H1 (cell line): ENCODE measurements around the gene TSC1. TPM values are rescaled to one million over a fixed set of nuclear protein-coding genes. Genes with fewer than 3 reads are reported as not detected.

Experiments
- CTCF ChIA-PET: fragments of 300-600 bp; sonication (Branson Sonifier 250); formaldehyde crosslinking; loops from one replicate; lab custom pipeline; 2021; ENCODE audit not compliant: partially characterized antibody; lab: Charles Lee
- POLR2A ChIA-PET: fragments of 300-600 bp; sonication (Branson Sonifier 250); formaldehyde crosslinking; loops from one replicate; lab custom pipeline; 2021; ENCODE audit warnings: inconsistent platforms; ENCODE audit not compliant: partially characterized antibody; lab: Charles Lee
- DNase-seq, 2 experiments: peaks; one replicate each; pipeline versions ENCODE4 v3.0.0 to v3.0.0-alpha.2; 2010 to 2022; ENCODE audit warnings: low spot score in 2 of 2, low read depth in 1 of 2, mixed read lengths in 1 of 2
- FAIRE-seq: peaks from 2 replicates; lab custom pipeline; 2011; peaks lifted over from hg19 to GRCh38; lab: Jason Lieb, UNC
- H2AFZ ChIP-seq: 2 replicates; pipeline ENCODE4 v1.8.1; 2012; ENCODE audit warnings: low read length, inconsistent platforms
- H2AK5ac ChIP-seq: 2 replicates; pipeline ENCODE4 v1.6.1; 2013; ENCODE audit warnings: low read depth, low read length
- H2BK120ac ChIP-seq: replicated peaks from 2 replicates; pipeline ENCODE3; 2013; ENCODE audit warnings: low read depth, low read length, inconsistent platforms
- H2BK12ac ChIP-seq: 2 replicates; pipeline ENCODE4 v1.6.1; 2013; ENCODE audit warnings: low read depth, low read length
- H2BK15ac ChIP-seq: 2 replicates; pipeline ENCODE4 v1.6.1; 2013; ENCODE audit warnings: low read length
- H2BK20ac ChIP-seq: 2 replicates; pipeline ENCODE4 v1.6.1; 2013; ENCODE audit warnings: low read length
- H2BK5ac ChIP-seq: 2 replicates; pipeline ENCODE4 v1.6.1; 2013; ENCODE audit warnings: low read depth, low read length
- H3K14ac ChIP-seq: 2 replicates; pipeline ENCODE4 v1.6.1; 2013; ENCODE audit warnings: inconsistent platforms; ENCODE audit not compliant: insufficient read length
- H3K18ac ChIP-seq: 2 replicates; pipeline ENCODE4 v1.6.1; 2013; ENCODE audit warnings: low read length; ENCODE audit errors: extremely low read depth
- H3K23ac ChIP-seq: 2 replicates; pipeline ENCODE4 v1.6.1; 2013; ENCODE audit warnings: inconsistent platforms; ENCODE audit not compliant: insufficient read length
- H3K23me2 ChIP-seq: 2 replicates; pipeline ENCODE4 v1.6.1; 2013; ENCODE audit warnings: low read depth, low read length
- H3K27ac ChIP-seq: 2 replicates; pipeline ENCODE4 v1.6.1; 2011; ENCODE audit warnings: low read depth, low read length, inconsistent platforms
- H3K27me3 ChIP-seq, 4 experiments: replicated peaks in 1 of 4; 1 replicate in 1 of 4; 2 replicates in 3 of 4; pipeline versions ENCODE4 v1.6.1 to v1.8.1; 2011 to 2013; ENCODE audit warnings: low read length in 3 of 4, mild to moderate bottlenecking in 3 of 4, inconsistent platforms in 2 of 4, mixed read lengths in 2 of 4, moderate library complexity in 1 of 4; ENCODE audit not compliant: control insufficient read depth in 3 of 4, insufficient read depth in 3 of 4; ENCODE audit errors: extremely low read depth in 1 of 4
- H3K36me3 ChIP-seq, 4 experiments: 2 replicates each; pipeline versions ENCODE4 v1.6.1 to v1.8.1; 2011 to 2013; ENCODE audit warnings: mild to moderate bottlenecking in 4 of 4, low read length in 3 of 4, moderate library complexity in 2 of 4, control low read depth in 1 of 4, inconsistent platforms in 1 of 4; ENCODE audit not compliant: insufficient read depth in 4 of 4, control insufficient read depth in 2 of 4
- H3K4ac ChIP-seq: replicated peaks from 2 replicates; pipeline ENCODE3; 2013; ENCODE audit warnings: low read length, low read depth, mixed read lengths, inconsistent platforms; ENCODE audit not compliant: insufficient read length
- H3K4me1 ChIP-seq, 4 experiments: replicated peaks in 1 of 4; 1 replicate in 1 of 4; 2 replicates in 3 of 4; pipeline versions ENCODE4 v1.6.1 to v1.8.1; 2011 to 2013; ENCODE audit warnings: low read length in 3 of 4, inconsistent platforms in 2 of 4, mixed read lengths in 1 of 4; ENCODE audit not compliant: insufficient read depth in 4 of 4, control insufficient read depth in 3 of 4
- H3K4me2 ChIP-seq, 2 experiments: 2 replicates each; pipeline versions ENCODE4 v1.6.1 to v1.8.1; 2011 to 2013; ENCODE audit warnings: low read depth in 2 of 2, low read length in 2 of 2, control low read depth in 1 of 2, inconsistent platforms in 1 of 2, mild to moderate bottlenecking in 1 of 2; ENCODE audit not compliant: insufficient read depth in 1 of 2
- H3K4me3 ChIP-seq, 4 experiments: fragments of 200-600, 300-600 bp in 1 of 4; sonication (generic), shearing (Covaris generic), sonication (Bioruptor Twin) in 1 of 4; 2 replicates each; pipeline versions ENCODE4 v1.5.1 to v1.8.1; 2011 to 2016; ENCODE audit warnings: low read length in 4 of 4, low read depth in 3 of 4, control low read depth in 2 of 4, inconsistent platforms in 2 of 4, mild to moderate bottlenecking in 2 of 4, mixed read lengths in 1 of 4, moderate library complexity in 1 of 4; ENCODE audit not compliant: insufficient read depth in 2 of 4; ENCODE audit errors: extremely low read depth in 1 of 4
- H3K56ac ChIP-seq: replicated peaks from 2 replicates; pipeline ENCODE3; 2013; ENCODE audit warnings: low read depth, mild to moderate bottlenecking, mixed read lengths, low read length, inconsistent platforms; ENCODE audit not compliant: insufficient read length
- H3K79me1 ChIP-seq: 2 replicates; pipeline ENCODE4 v1.6.1; 2013; ENCODE audit warnings: low read depth, low read length, control low read depth
- H3K79me2 ChIP-seq, 2 experiments: 2 replicates each; pipeline versions ENCODE4 v1.6.1 to v1.8.1; 2012 to 2013; ENCODE audit warnings: low read length in 2 of 2, mild to moderate bottlenecking in 2 of 2, inconsistent platforms in 1 of 2; ENCODE audit not compliant: insufficient read depth in 2 of 2, control insufficient read depth in 1 of 2
- H3K9ac ChIP-seq, 4 experiments: replicated peaks in 1 of 4; 1 replicate in 1 of 4; 2 replicates in 3 of 4; pipeline versions ENCODE4 v1.6.1 to v1.8.1; 2011 to 2013; ENCODE audit warnings: low read depth in 3 of 4, low read length in 3 of 4, control low read depth in 2 of 4, mild to moderate bottlenecking in 2 of 4, moderate library complexity in 2 of 4, inconsistent platforms in 1 of 4; ENCODE audit errors: extremely low read depth in 1 of 4
- H3K9me3 ChIP-seq, 2 experiments: 2 replicates each; pipeline versions ENCODE4 v1.6.1 to v1.8.1; 2012 to 2013; ENCODE audit warnings: mild to moderate bottlenecking in 2 of 2, moderate library complexity in 2 of 2, control low read depth in 1 of 2, inconsistent platforms in 1 of 2, low read depth in 1 of 2, low read length in 1 of 2, mixed read lengths in 1 of 2; ENCODE audit not compliant: insufficient read depth in 2 of 2
- H4K20me1 ChIP-seq, 2 experiments: replicated peaks in 1 of 2; 2 replicates each; pipeline versions ENCODE3 to v1.8.1; 2011 to 2013; ENCODE audit warnings: inconsistent platforms in 2 of 2, low read length in 2 of 2, mild to moderate bottlenecking in 1 of 2; ENCODE audit not compliant: insufficient read depth in 2 of 2, control insufficient read depth in 1 of 2
- H4K5ac ChIP-seq: 2 replicates; pipeline ENCODE4 v1.6.1; 2013; ENCODE audit warnings: low read length, low read depth, mixed read lengths, inconsistent platforms; ENCODE audit not compliant: insufficient read length
- H4K8ac ChIP-seq: 2 replicates; pipeline ENCODE4 v1.8.0; 2013; ENCODE audit warnings: mild to moderate bottlenecking, moderate library complexity, low read length, inconsistent platforms; ENCODE audit not compliant: insufficient read depth; ENCODE audit errors: extremely low read depth
- H4K91ac ChIP-seq: replicated peaks from 2 replicates; pipeline ENCODE3; 2013; ENCODE audit warnings: low read length, mixed read lengths, inconsistent platforms; ENCODE audit not compliant: insufficient read length
- BRCA1 ChIP-seq: IDR thresholded peaks from 2 replicates; pipeline ENCODE4 v1.6.1; 2012; ENCODE audit warnings: low read depth, low read length, improper control_type of control experiment
- GTF2F1 ChIP-seq: IDR thresholded peaks from 2 replicates; pipeline ENCODE4 v1.6.1; 2012; ENCODE audit warnings: low read depth, low read length, improper control_type of control experiment, borderline replicate concordance
- NRF1 ChIP-seq: IDR thresholded peaks from 2 replicates; pipeline ENCODE4 v1.6.1; 2011; ENCODE audit warnings: mild to moderate bottlenecking, low read depth, low read length, improper control_type of control experiment
- POU5F1 ChIP-seq: IDR thresholded peaks from 2 replicates; pipeline ENCODE4 v1.6.1; 2011; ENCODE audit warnings: low read depth, mild to moderate bottlenecking, low read length, moderate library complexity
- RXRA ChIP-seq: IDR thresholded peaks from 2 replicates; pipeline ENCODE4 v1.6.1; 2011; ENCODE audit warnings: low read depth, mild to moderate bottlenecking, low read length, moderate library complexity; ENCODE audit not compliant: insufficient read depth
- WGBS, 2 experiments: shearing (Covaris generic) in 1 of 2; methylation state at CpG; one replicate each; pipeline versions ENCODE4 v1.1.6 to v1.1.7; 2013 to 2015; ENCODE audit warnings: low lambda C conversion rate in 2 of 2, mixed read lengths in 2 of 2, inconsistent platforms in 1 of 2, low coverage in 1 of 2, missing lambda C conversion rate in 1 of 2; ENCODE audit not compliant: insufficient replicate concordance in 2 of 2, insufficient coverage in 1 of 2, insufficient read length in 1 of 2; ENCODE audit errors: extremely low coverage in 1 of 2, missing lambda C conversion rate in 1 of 2; 5-methylcytosine and 5-hydroxymethylcytosine counted together
- polyA plus RNA-seq, 7 experiments: library from polyadenylated mRNA; depleted of rRNA in 3 of 7; stranded (reverse) in 5 of 7; unstranded in 2 of 7; fragments of >200 nt in 5 of 7; fragments of 200-250 nt in 2 of 7; gene quantifications; 1 replicate in 5 of 7; 2 replicates in 1 of 7; 4 replicates in 1 of 7; pipeline versions ENCODE4 v1.2.1 to v1.2.3, GENCODE V29; 2011 to 2013; ENCODE audit warnings: missing spikeins in 2 of 7, mixed read lengths in 2 of 7
- total RNA-seq: library from RNA; stranded (reverse); fragmentation: NEBNext Ultra II Directional; extraction: Animal tissue kit (Norgen Biotek cat#: 25700); gene quantifications from 2 replicates; pipeline ENCODE4 v1.2.1, GENCODE V29; 2021

Gene TSC1
- total and polyA plus RNA-seq, 2 of the 8 experiments (the other 6 are each of a cell fraction or from before 2014, with no cell fraction given) = 37.2 to 46.0 TPM

GRCh38 chr9:132846109-132846917 is 98.1 kb downstream of the TSC1 start:
- Histone ChIP-seq H2BK15ac (no peak overlapping the region), H3K9ac (no peak overlapping the region), H2BK12ac (no peak overlapping the region), H4K8ac (no peak overlapping the region), H4K5ac (no peak overlapping the region), H3K23ac (no peak overlapping the region), H3K4ac (no peak overlapping the region), H3K9me3 (no peaks in the 10 kb centered on the region), H3K56ac (no peak overlapping the region), H4K91ac (no peak overlapping the region), H3K23me2 (no peaks in the 10 kb centered on the region), H2AFZ (no peak overlapping the region), H3K27me3 (no peaks in the 10 kb centered on the region; a peak in 1 of 7 replicates), H2AK5ac (no peak overlapping the region), H4K20me1 (no peaks in the 10 kb centered on the region), H3K79me2 (no peaks in the 10 kb centered on the region), H3K4me2 (no peak overlapping the region), H3K4me3 (no peak overlapping the region), H3K14ac (no peak overlapping the region), H3K4me1 (peaks cover 2 to 5% (median 4%) of the 10 kb centered on the region in 4 experiments; a peak in 6 of 7 replicates), H3K79me1 (no peaks in the 10 kb centered on the region; the same call in 1 of the 2 replicates), H3K18ac (no peak overlapping the region), H3K36me3 (no peaks in the 10 kb centered on the region), H2BK20ac (no peak overlapping the region), H3K27ac (no peak overlapping the region), H2BK5ac (no peak overlapping the region), H2BK120ac (no peak overlapping the region)
- 84% methylated on average over 11 of the region's 12 CpGs; no CpG with 5 or more reads in 1 of the 2 experiments for WGBS, 2 experiments
- no peak for DNase-seq
- FAIRE-seq = no peak
- ChIA-PET POLR2A (no interaction called here), CTCF (interaction anchor here (0.5 to 2.1 kb wide), 10 partner anchors 9 to 176 kb away, joined by 3 to 9 read pairs (median 4); partner anchors contain the start of gene SPACA9)
- no peak for TF ChIP-seq POU5F1
- no peak for TF ChIP-seq NRF1
- no peak for TF ChIP-seq RXRA
- TF ChIP-seq GTF2F1 = no peak
- no peak for TF ChIP-seq BRCA1
